AG04450 (cell line): ENCODE measurements around the gene HOXD8. TPM values are rescaled to one million over a fixed set of nuclear protein-coding genes. Genes with fewer than 3 reads are reported as not detected.
A peak's percentile ranks its signal among the peaks of the same experiment; 100 is the strongest.

ENCODE experiments used
- CTCF ChIA-PET: fragments of 300-600, 350-600 bp; formaldehyde crosslinking; extraction: SDS; loops from one replicate; lab custom pipeline; 2022; ENCODE audit warnings: antibody characterized with exemption, inconsistent platforms; lab: Charles Lee
- POLR2A ChIA-PET: fragments of 350-600 bp; formaldehyde crosslinking; extraction: SDS; loops from one replicate; lab custom pipeline; 2021; ENCODE audit warnings: antibody characterized with exemption, inconsistent platforms; lab: Yijun Ruan, JAX
- DNase-seq: peaks from one replicate; pipeline ENCODE4 v3.0.0-alpha.2; 2011; ENCODE audit warnings: low read depth, low spot score
- H3K27ac ChIP-seq: one replicate; pipeline ENCODE4 v1.5.1; 2012; ENCODE audit warnings: low read depth, low read length, control low read depth
- H3K27me3 ChIP-seq: one replicate; pipeline ENCODE4 v1.6.0; 2012; ENCODE audit warnings: low read length; ENCODE audit not compliant: control insufficient read depth, insufficient read depth
- H3K4me3 ChIP-seq: 2 replicates; pipeline ENCODE4 v1.5.1; 2011; ENCODE audit warnings: mild to moderate bottlenecking, low read depth, low read length, control low read depth
- H3K9me3 ChIP-seq: 2 replicates; pipeline ENCODE4 v1.5.1; 2012; ENCODE audit warnings: low read length; ENCODE audit not compliant: control insufficient read depth, insufficient read depth
- CTCF ChIP-seq: IDR thresholded peaks from 2 replicates; pipeline ENCODE4 v1.5.1; 2011; ENCODE audit warnings: low read depth, low read length, control low read depth, inconsistent platforms
- polyA plus RNA-seq: library from polyadenylated mRNA; depleted of rRNA; stranded (reverse); fragments of >200 nt; gene quantifications from 2 replicates; pipeline ENCODE4 v1.2.3, GENCODE V29; 2011

The HOXD8 gene
- polyA plus RNA-seq, 1 experiment, result not detected

GRCh38 chr2:176124947-176125771 lies 4.3 kb upstream of the HOXD8 start:
- H3K9me3 ChIP-seq, result peaks cover 10% of the 10 kb centered on the region
- no peak for TF ChIP-seq CTCF
- no peak overlapping the region for H3K27ac ChIP-seq
- ChIA-PET POLR2A (interaction anchor here (0.7 kb wide), 1 partner anchor 327 kb away, joined by 10 read pairs; no protein-coding TSS in a partner anchor), CTCF (interaction anchor here (0.6 to 6.3 kb wide), 6 partner anchors 330 to 1023 kb away, joined by 8 to 184 read pairs (median 63); no protein-coding TSS in a partner anchor)
- H3K27me3 ChIP-seq, result peaks cover 86% of the 10 kb centered on the region
- DNase-seq, result no peak
- no peak overlapping the region for H3K4me3 ChIP-seq

- TF ChIP-seq CTCF, result no peak
- CTCF ChIA-PET, result interaction anchor here (0.6 to 6.3 kb wide), 6 partner anchors 329 to 1023 kb away, joined by 8 to 184 read pairs (median 63); no protein-coding TSS in a partner anchor
- Histone ChIP-seq H3K27ac (no peak overlapping the region), H3K27me3 (peaks cover 84% of the 10 kb centered on the region), H3K9me3 (peaks cover 10% of the 10 kb centered on the region; the same call in 1 of the 2 replicates), H3K4me3 (no peak overlapping the region)
- no peak for DNase-seq
- POLR2A ChIA-PET, result interaction anchor here (0.7 kb wide), 1 partner anchor 326 kb away, joined by 10 read pairs; no protein-coding TSS in a partner anchor
These were observed 3.8 kb upstream of the HOXD8 start for GRCh38 chr2:176125772-176126054.

GRCh38 chr2:176126929-176127773 lies 2.4 kb upstream of the HOXD8 start:
- Histone ChIP-seq H3K4me3 (no peak overlapping the region), H3K27ac (no peak overlapping the region), H3K27me3 (peaks cover 84% of the 10 kb centered on the region), H3K9me3 (peaks cover 4% of the 10 kb centered on the region; the same call in 1 of the 2 replicates)
- peak; percentile 29 for DNase-seq
- ChIA-PET POLR2A (interaction anchor here (0.7 to 0.8 kb wide), 2 partner anchors 511 to 1022 kb away, joined by 5 read pairs; no protein-coding TSS in a partner anchor), CTCF (interaction anchor here (0.6 to 6.3 kb wide), 57 partner anchors 11 to 1036 kb away, joined by 3 to 184 read pairs (median 4); partner anchors contain the start of genes HOXD10 and MTX2)
- TF ChIP-seq CTCF, result peak; percentile 83

GRCh38 chr2:176127774-176128072 lies 1.8 kb upstream of the HOXD8 start:
- H3K27me3 ChIP-seq, result peaks cover 85% of the 10 kb centered on the region

More at GRCh38 chr2:176127774-176128072, 1.8 kb upstream of the HOXD8 start:
- H3K9me3 ChIP-seq, result peaks cover 4% of the 10 kb centered on the region; the same call in 1 of the 2 replicates
- DNase-seq, result no peak
- H3K27ac ChIP-seq, result no peak overlapping the region
- ChIA-PET CTCF (interaction anchor here (0.6 to 6.3 kb wide), 33 partner anchors 11 to 1036 kb away, joined by 3 to 184 read pairs (median 7); partner anchors contain the start of gene MTX2), POLR2A (no interaction called here)
- no peak for TF ChIP-seq CTCF
- no peak overlapping the region for H3K4me3 ChIP-seq
